WTC11 (cell line): ENCODE measurements around the gene DGKG. TPM values are rescaled to one million over a fixed set of nuclear protein-coding genes. Genes with fewer than 3 reads are reported as not detected.

Source experiments
- ATAC-seq: fragments of 200-7000 bp; cut with Tn5 transposase; 2 replicates; pipeline ENCODE4 v1.10.0; 2021; ENCODE audit warnings: mild to moderate bottlenecking, moderate library complexity
- CTCF ChIA-PET: fragments of 300-600 bp; sonication (Branson Sonifier 250); formaldehyde crosslinking; loops from one replicate; lab custom pipeline; 2021; ENCODE audit warnings: antibody characterized with exemption; lab: Charles Lee
- POLR2A ChIA-PET: fragments of 350-600 bp; sonication (Branson Sonifier 250); formaldehyde crosslinking; loops from one replicate; lab custom pipeline; 2021; ENCODE audit warnings: antibody characterized with exemption; lab: Charles Lee
- DNase-seq: peaks from one replicate; pipeline ENCODE4 v3.0.0; 2021; ENCODE audit warnings: low spot score
- H3K27ac Mint-ChIP-seq: 2 replicates; pipeline ENCODE4 v1.8.0; 2021; ENCODE audit warnings: mixed read lengths
- H3K27me3 Mint-ChIP-seq: 2 replicates; pipeline ENCODE4 v1.8.0; 2021; ENCODE audit warnings: low read depth, mild to moderate bottlenecking, moderate library complexity, mixed read lengths
- H3K36me3 Mint-ChIP-seq: 2 replicates; pipeline ENCODE4 v1.8.0; 2021; ENCODE audit warnings: mixed read lengths
- H3K4me1 Mint-ChIP-seq: 2 replicates; pipeline ENCODE4 v1.8.0; 2022; ENCODE audit warnings: mixed read lengths
- H3K4me3 Mint-ChIP-seq: 2 replicates; pipeline ENCODE4 v1.8.0; 2021; ENCODE audit warnings: mild to moderate bottlenecking, moderate library complexity, mixed read lengths
- H3K9me3 Mint-ChIP-seq: 2 replicates; pipeline ENCODE4 v1.8.0; 2021; ENCODE audit warnings: mixed read lengths
- CBFB ChIP-seq: sonication (generic); formaldehyde crosslinking; IDR thresholded peaks from 2 replicates; pipeline ENCODE4 v1.8.1; 2022; ENCODE audit warnings: mild to moderate bottlenecking, low read depth, missing genetic modification reagents
- ELF4 ChIP-seq: sonication (generic); formaldehyde crosslinking; IDR thresholded peaks from 2 replicates; pipeline ENCODE4 v1.8.1; 2022; ENCODE audit warnings: low read depth, mild to moderate bottlenecking, moderate library complexity, missing genetic modification reagents
- IRF2 ChIP-seq: sonication (generic); formaldehyde crosslinking; IDR thresholded peaks from 2 replicates; pipeline ENCODE4 v1.8.0; 2022; ENCODE audit warnings: low read depth, missing genetic modification reagents, borderline replicate concordance
- TEAD4 ChIP-seq: sonication (generic); formaldehyde crosslinking; IDR thresholded peaks from 2 replicates; pipeline ENCODE4 v1.8.0; 2022; ENCODE audit warnings: mild to moderate bottlenecking, missing genetic modification reagents
- ZNF121 ChIP-seq: sonication (generic); formaldehyde crosslinking; IDR thresholded peaks from 2 replicates; pipeline ENCODE4 v1.8.0; 2023; ENCODE audit warnings: missing genetic modification reagents
- ZNF263 ChIP-seq: sonication (generic); formaldehyde crosslinking; IDR thresholded peaks from 2 replicates; pipeline ENCODE4 v1.8.1; 2022; ENCODE audit warnings: low read depth, mild to moderate bottlenecking, moderate library complexity, missing genetic modification reagents
- ZNF416 ChIP-seq: fragments of 250-450 bp; sonication (Bioruptor Pico); IDR thresholded peaks from 2 replicates; pipeline ENCODE4 v1.9.0; 2021; ENCODE audit warnings: mild to moderate bottlenecking, inconsistent platforms
- ZNF671 ChIP-seq: fragments of 250-450 bp; sonication (Bioruptor Pico); IDR thresholded peaks from 2 replicates; pipeline ENCODE4 v1.8.0; 2021; ENCODE audit warnings: mild to moderate bottlenecking
- total RNA-seq: library from RNA; stranded (reverse); gene quantifications from 3 replicates; pipeline ENCODE4 v1.2.3, GENCODE V29; 2021
- TF ChIP-seq, protein P1 (sequence below): sonication (generic); formaldehyde crosslinking; conservative IDR thresholded peaks from 2 replicates; pipeline ENCODE4 v1.8.1; 2022; ENCODE audit warnings: mild to moderate bottlenecking, missing genetic modification reagents
- TF ChIP-seq, protein P2 (sequence below): fragments of 200-600 bp; IDR thresholded peaks from 2 replicates; pipeline ENCODE4 v1.8.0; 2022; ENCODE audit warnings: antibody characterized with exemption
- TF ChIP-seq, protein P3 (sequence below): sonication (generic); formaldehyde crosslinking; IDR thresholded peaks from 2 replicates; pipeline ENCODE4 v1.8.1; 2023; ENCODE audit warnings: mild to moderate bottlenecking, moderate library complexity, missing genetic modification reagents
- TF ChIP-seq, protein P4 (sequence below): sonication (generic); formaldehyde crosslinking; IDR thresholded peaks from 2 replicates; pipeline ENCODE4 v1.8.0; 2022; ENCODE audit warnings: mild to moderate bottlenecking, missing genetic modification reagents
- TF ChIP-seq, protein P5 (sequence below): sonication (generic); formaldehyde crosslinking; IDR thresholded peaks from 2 replicates; pipeline ENCODE4 v1.8.1; 2023; ENCODE audit warnings: mild to moderate bottlenecking, missing genetic modification reagents, borderline replicate concordance
- TF ChIP-seq, protein P6 (sequence below): sonication (generic); formaldehyde crosslinking; IDR thresholded peaks from 2 replicates; pipeline ENCODE4 v1.8.0; 2022; ENCODE audit warnings: mild to moderate bottlenecking, missing genetic modification reagents
- TF ChIP-seq, protein P7 (sequence below): fragments of 250-450 bp; sonication (Bioruptor Pico); conservative IDR thresholded peaks from 2 replicates; pipeline ENCODE4 v1.9.0; 2021; ENCODE audit warnings: mild to moderate bottlenecking
- TF ChIP-seq, protein P8 (sequence below): sonication (generic); formaldehyde crosslinking; IDR thresholded peaks from 2 replicates; pipeline ENCODE4 v1.8.1; 2023; ENCODE audit warnings: mild to moderate bottlenecking, missing genetic modification reagents, moderate library complexity
- TF ChIP-seq, protein P9 (sequence below): sonication (generic); formaldehyde crosslinking; IDR thresholded peaks from 2 replicates; pipeline ENCODE4 v1.8.0; 2022; ENCODE audit warnings: missing genetic modification reagents

Gene DGKG
- total RNA-seq, 1 experiment from 2014 or later, result 0.92 TPM

DNA sequence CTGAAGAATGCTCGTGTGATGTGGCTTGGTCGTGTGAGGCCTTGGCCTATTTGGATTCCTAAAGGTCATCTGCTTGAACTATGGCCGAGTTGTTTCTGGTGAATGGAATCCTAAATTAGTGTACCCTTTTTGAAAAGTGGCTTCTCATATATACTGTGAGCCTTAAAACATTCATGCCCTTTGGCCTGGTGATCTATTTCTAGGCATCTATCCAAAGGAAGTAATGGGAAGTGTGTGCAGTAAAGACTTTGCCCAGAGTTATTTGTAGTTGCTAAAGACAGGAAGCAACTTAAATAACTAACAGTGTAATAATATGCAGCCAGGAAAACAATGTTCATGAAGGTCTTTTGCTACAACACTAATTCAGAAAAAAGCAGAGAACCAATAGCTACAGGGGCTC lies 3.0 kb downstream of the DGKG start:
- Mint-ChIP-seq H3K27ac (no peak overlapping the region), H3K27me3 (peaks cover 65% of the 10 kb centered on the region), H3K4me1 (peaks cover 16% of the 10 kb centered on the region), H3K36me3 (no peaks in the 10 kb centered on the region), H3K4me3 (no peak overlapping the region)
- no peak for DNase-seq
- CTCF ChIA-PET, result interaction anchor here (1.1 to 1.2 kb wide), 2 partner anchors 10 to 100 kb away, joined by 3 to 5 read pairs; no protein-coding TSS in a partner anchor
- TF ChIP-seq CBFB (no peak), ELF4 (no peak)
- TF ChIP-seq, protein P1, sequence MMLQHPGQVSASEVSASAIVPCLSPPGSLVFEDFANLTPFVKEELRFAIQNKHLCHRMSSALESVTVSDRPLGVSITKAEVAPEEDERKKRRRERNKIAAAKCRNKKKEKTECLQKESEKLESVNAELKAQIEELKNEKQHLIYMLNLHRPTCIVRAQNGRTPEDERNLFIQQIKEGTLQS (CRISPR knock-in tag), result no peak
- TF ChIP-seq, all 79 proteins: peak for 0
- POLR2A ChIA-PET, result no interaction called here
- ATAC-seq, result no peak
- no peaks in the 10 kb centered on the region; the same call in 1 of the 2 replicates for H3K9me3 Mint-ChIP-seq

DNA sequence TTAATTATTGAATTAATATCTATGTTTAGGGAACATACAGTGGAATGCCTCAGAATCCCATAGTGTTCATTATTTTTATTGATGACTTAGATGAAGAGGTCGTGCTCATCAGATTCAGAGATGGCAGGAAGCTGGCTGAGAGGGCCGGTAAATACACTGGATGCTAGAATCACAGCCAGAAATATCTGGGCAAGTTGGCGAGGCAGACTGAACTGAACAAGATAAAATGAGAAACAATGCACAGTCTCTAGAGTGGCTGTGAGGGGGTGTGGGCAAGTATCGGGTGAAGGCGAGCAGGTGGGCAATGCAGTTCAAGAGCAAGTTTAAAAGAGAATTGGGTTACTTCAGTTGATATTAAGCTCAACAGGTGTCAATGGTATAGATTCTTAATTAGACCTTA lies 5.9 kb downstream of the DGKG start:
- ChIA-PET POLR2A (no interaction called here), CTCF (no interaction called here)
- Mint-ChIP-seq H3K36me3 (no peaks in the 10 kb centered on the region), H3K4me3 (no peak overlapping the region), H3K9me3 (no peaks in the 10 kb centered on the region; the same call in 1 of the 2 replicates), H3K27me3 (peaks cover 42% of the 10 kb centered on the region), H3K4me1 (peaks cover 17% of the 10 kb centered on the region), H3K27ac (no peak overlapping the region)
- TF ChIP-seq IRF2 (CRISPR knock-in tag) (no peak), ZNF263 (CRISPR knock-in tag) (no peak), TEAD4 (no peak), ZNF416 (CRISPR knock-in tag) (no peak), ZNF671 (no peak), ZNF121 (no peak)
- TF ChIP-seq, protein P2, sequence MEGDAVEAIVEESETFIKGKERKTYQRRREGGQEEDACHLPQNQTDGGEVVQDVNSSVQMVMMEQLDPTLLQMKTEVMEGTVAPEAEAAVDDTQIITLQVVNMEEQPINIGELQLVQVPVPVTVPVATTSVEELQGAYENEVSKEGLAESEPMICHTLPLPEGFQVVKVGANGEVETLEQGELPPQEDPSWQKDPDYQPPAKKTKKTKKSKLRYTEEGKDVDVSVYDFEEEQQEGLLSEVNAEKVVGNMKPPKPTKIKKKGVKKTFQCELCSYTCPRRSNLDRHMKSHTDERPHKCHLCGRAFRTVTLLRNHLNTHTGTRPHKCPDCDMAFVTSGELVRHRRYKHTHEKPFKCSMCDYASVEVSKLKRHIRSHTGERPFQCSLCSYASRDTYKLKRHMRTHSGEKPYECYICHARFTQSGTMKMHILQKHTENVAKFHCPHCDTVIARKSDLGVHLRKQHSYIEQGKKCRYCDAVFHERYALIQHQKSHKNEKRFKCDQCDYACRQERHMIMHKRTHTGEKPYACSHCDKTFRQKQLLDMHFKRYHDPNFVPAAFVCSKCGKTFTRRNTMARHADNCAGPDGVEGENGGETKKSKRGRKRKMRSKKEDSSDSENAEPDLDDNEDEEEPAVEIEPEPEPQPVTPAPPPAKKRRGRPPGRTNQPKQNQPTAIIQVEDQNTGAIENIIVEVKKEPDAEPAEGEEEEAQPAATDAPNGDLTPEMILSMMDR, result no peak
- TF ChIP-seq, protein P3, sequence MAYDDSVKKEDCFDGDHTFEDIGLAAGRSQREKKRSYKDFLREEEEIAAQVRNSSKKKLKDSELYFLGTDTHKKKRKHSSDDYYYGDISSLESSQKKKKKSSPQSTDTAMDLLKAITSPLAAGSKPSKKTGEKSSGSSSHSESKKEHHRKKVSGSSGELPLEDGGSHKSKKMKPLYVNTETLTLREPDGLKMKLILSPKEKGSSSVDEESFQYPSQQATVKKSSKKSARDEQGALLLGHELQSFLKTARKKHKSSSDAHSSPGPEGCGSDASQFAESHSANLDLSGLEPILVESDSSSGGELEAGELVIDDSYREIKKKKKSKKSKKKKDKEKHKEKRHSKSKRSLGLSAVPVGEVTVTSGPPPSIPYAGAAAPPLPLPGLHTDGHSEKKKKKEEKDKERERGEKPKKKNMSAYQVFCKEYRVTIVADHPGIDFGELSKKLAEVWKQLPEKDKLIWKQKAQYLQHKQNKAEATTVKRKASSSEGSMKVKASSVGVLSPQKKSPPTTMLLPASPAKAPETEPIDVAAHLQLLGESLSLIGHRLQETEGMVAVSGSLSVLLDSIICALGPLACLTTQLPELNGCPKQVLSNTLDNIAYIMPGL, result no peak
- TF ChIP-seq, protein P4, sequence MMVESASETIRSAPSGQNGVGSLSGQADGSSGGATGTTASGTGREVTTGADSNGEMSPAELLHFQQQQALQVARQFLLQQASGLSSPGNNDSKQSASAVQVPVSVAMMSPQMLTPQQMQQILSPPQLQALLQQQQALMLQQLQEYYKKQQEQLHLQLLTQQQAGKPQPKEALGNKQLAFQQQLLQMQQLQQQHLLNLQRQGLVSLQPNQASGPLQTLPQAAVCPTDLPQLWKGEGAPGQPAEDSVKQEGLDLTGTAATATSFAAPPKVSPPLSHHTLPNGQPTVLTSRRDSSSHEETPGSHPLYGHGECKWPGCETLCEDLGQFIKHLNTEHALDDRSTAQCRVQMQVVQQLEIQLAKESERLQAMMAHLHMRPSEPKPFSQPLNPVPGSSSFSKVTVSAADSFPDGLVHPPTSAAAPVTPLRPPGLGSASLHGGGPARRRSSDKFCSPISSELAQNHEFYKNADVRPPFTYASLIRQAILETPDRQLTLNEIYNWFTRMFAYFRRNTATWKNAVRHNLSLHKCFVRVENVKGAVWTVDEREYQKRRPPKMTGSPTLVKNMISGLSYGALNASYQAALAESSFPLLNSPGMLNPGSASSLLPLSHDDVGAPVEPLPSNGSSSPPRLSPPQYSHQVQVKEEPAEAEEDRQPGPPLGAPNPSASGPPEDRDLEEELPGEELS (CRISPR knock-in tag), result no peak
- TF ChIP-seq, protein P5, sequence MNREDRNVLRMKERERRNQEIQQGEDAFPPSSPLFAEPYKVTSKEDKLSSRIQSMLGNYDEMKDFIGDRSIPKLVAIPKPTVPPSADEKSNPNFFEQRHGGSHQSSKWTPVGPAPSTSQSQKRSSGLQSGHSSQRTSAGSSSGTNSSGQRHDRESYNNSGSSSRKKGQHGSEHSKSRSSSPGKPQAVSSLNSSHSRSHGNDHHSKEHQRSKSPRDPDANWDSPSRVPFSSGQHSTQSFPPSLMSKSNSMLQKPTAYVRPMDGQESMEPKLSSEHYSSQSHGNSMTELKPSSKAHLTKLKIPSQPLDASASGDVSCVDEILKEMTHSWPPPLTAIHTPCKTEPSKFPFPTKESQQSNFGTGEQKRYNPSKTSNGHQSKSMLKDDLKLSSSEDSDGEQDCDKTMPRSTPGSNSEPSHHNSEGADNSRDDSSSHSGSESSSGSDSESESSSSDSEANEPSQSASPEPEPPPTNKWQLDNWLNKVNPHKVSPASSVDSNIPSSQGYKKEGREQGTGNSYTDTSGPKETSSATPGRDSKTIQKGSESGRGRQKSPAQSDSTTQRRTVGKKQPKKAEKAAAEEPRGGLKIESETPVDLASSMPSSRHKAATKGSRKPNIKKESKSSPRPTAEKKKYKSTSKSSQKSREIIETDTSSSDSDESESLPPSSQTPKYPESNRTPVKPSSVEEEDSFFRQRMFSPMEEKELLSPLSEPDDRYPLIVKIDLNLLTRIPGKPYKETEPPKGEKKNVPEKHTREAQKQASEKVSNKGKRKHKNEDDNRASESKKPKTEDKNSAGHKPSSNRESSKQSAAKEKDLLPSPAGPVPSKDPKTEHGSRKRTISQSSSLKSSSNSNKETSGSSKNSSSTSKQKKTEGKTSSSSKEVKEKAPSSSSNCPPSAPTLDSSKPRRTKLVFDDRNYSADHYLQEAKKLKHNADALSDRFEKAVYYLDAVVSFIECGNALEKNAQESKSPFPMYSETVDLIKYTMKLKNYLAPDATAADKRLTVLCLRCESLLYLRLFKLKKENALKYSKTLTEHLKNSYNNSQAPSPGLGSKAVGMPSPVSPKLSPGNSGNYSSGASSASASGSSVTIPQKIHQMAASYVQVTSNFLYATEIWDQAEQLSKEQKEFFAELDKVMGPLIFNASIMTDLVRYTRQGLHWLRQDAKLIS (CRISPR knock-in tag), result no peak
- TF ChIP-seq, protein P6, sequence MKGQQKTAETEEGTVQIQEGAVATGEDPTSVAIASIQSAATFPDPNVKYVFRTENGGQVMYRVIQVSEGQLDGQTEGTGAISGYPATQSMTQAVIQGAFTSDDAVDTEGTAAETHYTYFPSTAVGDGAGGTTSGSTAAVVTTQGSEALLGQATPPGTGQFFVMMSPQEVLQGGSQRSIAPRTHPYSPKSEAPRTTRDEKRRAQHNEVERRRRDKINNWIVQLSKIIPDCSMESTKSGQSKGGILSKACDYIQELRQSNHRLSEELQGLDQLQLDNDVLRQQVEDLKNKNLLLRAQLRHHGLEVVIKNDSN (CRISPR knock-in tag), result no peak
- TF ChIP-seq, protein P7, sequence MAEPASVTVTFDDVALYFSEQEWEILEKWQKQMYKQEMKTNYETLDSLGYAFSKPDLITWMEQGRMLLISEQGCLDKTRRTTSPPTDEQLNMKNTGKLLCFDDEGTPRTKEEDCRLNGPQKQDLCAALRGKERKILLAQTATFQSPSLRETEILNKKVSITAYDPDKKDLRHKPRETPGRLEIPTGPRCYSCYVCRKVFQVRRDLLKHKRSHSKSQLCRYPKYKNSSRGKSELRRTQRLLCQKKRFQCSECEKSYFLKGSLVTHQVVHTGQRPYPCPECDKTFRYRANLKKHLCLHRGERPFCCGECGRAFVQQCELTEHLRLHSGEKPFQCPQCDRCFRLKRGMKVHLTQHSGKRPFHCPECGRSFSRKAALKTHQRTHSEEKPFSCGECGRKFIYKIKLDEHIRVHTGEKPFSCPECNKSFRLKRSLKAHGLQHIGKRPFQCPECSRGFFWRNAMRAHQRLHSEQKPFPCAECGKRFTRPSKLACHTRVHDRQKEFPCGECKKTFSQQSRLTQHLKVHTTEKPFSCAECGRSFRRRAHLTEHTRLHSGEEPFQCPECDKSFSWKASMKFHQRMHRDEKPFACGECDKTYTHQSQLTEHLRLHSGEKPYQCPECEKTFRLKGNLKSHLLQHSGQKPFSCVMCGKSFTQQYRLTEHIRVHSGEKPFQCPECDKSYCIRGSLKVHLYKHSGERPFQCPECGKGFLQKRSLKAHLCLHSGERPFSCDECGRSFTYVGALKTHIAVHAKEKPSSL (CRISPR knock-in tag), result no peak
- TF ChIP-seq, protein P8, sequence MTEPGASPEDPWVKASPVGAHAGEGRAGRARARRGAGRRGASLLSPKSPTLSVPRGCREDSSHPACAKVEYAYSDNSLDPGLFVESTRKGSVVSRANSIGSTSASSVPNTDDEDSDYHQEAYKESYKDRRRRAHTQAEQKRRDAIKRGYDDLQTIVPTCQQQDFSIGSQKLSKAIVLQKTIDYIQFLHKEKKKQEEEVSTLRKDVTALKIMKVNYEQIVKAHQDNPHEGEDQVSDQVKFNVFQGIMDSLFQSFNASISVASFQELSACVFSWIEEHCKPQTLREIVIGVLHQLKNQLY (CRISPR knock-in tag), result no peak
- TF ChIP-seq, protein P9, sequence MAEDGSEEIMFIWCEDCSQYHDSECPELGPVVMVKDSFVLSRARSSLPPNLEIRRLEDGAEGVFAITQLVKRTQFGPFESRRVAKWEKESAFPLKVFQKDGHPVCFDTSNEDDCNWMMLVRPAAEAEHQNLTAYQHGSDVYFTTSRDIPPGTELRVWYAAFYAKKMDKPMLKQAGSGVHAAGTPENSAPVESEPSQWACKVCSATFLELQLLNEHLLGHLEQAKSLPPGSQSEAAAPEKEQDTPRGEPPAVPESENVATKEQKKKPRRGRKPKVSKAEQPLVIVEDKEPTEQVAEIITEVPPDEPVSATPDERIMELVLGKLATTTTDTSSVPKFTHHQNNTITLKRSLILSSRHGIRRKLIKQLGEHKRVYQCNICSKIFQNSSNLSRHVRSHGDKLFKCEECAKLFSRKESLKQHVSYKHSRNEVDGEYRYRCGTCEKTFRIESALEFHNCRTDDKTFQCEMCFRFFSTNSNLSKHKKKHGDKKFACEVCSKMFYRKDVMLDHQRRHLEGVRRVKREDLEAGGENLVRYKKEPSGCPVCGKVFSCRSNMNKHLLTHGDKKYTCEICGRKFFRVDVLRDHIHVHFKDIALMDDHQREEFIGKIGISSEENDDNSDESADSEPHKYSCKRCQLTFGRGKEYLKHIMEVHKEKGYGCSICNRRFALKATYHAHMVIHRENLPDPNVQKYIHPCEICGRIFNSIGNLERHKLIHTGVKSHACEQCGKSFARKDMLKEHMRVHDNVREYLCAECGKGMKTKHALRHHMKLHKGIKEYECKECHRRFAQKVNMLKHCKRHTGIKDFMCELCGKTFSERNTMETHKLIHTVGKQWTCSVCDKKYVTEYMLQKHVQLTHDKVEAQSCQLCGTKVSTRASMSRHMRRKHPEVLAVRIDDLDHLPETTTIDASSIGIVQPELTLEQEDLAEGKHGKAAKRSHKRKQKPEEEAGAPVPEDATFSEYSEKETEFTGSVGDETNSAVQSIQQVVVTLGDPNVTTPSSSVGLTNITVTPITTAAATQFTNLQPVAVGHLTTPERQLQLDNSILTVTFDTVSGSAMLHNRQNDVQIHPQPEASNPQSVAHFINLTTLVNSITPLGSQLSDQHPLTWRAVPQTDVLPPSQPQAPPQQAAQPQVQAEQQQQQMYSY, result no peak
- DNase-seq (no peak), ATAC-seq (no peak)
